Gastrocnemius medialis (tissue), 4 donors: ENCODE data around the gene FOCAD.

ENCODE experiments used
- CTCF ChIP-seq, 5 experiments: fragments of 450-650 bp in 3 of 5; fragments of 200-600 bp in 2 of 5; sonication (generic) in 2 of 5; IDR thresholded peaks in 4 of 5; conservative IDR thresholded peaks in 1 of 5; 1 replicate in 4 of 5; 2 replicates in 1 of 5; pipeline ENCODE4 v1.5.1; 2016 to 2019; ENCODE audit warnings: antibody characterized with exemption in 5 of 5, mild to moderate bottlenecking in 3 of 5, moderate library complexity in 3 of 5
- POLR2A ChIP-seq, 2 donors: fragments of 450-650 bp; IDR thresholded peaks; one replicate each; pipeline ENCODE4 v1.6.1; 2017; ENCODE audit warnings: antibody characterized with exemption in 2 of 2, mild to moderate bottlenecking in 2 of 2, moderate library complexity in 2 of 2

GRCh38 chr9:20929276-20929675, 245.2 kb downstream of the FOCAD start:
- TF ChIP-seq CTCF (IDR thresholded peaks at IDR 0.05 in 4 of 5, conservative IDR thresholded peaks at IDR 0.05 in 1 of 5): no peak
- no peak for TF ChIP-seq POLR2A (IDR thresholded peaks at IDR 0.05)
